BJ (cell line): ENCODE results near the gene FBXO31. TPM values are rescaled to one million over a fixed set of nuclear protein-coding genes. Genes with fewer than 3 reads are reported as not detected.

Experiments used
- CTCF ChIA-PET: fragments of 350-600 bp; formaldehyde crosslinking; extraction: SDS; loops from one replicate; lab custom pipeline; 2021; ENCODE audit warnings: antibody characterized with exemption, inconsistent platforms; lab: Yijun Ruan, JAX
- POLR2A ChIA-PET: fragments of 300-600 bp; sonication (Branson Sonifier 250); formaldehyde crosslinking; extraction: SDS; loops from one replicate; lab custom pipeline; 2021; ENCODE audit warnings: antibody characterized with exemption; lab: Charles Lee
- DNase-seq: peaks from one replicate; pipeline ENCODE4 v3.0.0-alpha.2; 2011; ENCODE audit warnings: low read depth
- H3K27me3 ChIP-seq: 2 replicates; pipeline ENCODE4 v1.6.0; 2011; ENCODE audit warnings: low read length; ENCODE audit not compliant: control insufficient read depth, insufficient read depth
- H3K36me3 ChIP-seq: 2 replicates; pipeline ENCODE4 v1.5.1; 2011; ENCODE audit warnings: low read length; ENCODE audit not compliant: control insufficient read depth, insufficient read depth
- H3K4me3 ChIP-seq: 2 replicates; pipeline ENCODE4 v1.5.1; 2011; ENCODE audit warnings: low read depth, mild to moderate bottlenecking, control low read depth, low read length
- CTCF ChIP-seq: IDR thresholded peaks from 2 replicates; pipeline ENCODE4 v1.5.1; 2011; ENCODE audit warnings: low read depth, mild to moderate bottlenecking, control low read depth, inconsistent platforms, low read length, moderate library complexity; ENCODE audit not compliant: insufficient read depth
- polyA plus RNA-seq: library from polyadenylated mRNA; depleted of rRNA; stranded (reverse); fragments of >200 nt; gene quantifications from 2 replicates; pipeline ENCODE4 v1.2.3, GENCODE V29; 2011

Gene FBXO31
- polyA plus RNA-seq, 1 experiment: 24.8 TPM

GRCh38 chr16:87420026-87421002 is 36.7 kb upstream of the FBXO31 start:
- Histone ChIP-seq H3K27me3 (no peaks in the 10 kb centered on the region), H3K4me3 (no peak overlapping the region), H3K36me3 (peaks cover 10% of the 10 kb centered on the region)
- DNase-seq: no peak
- ChIA-PET CTCF (interaction anchor here (0.8 to 4.3 kb wide), 4 partner anchors 9 to 216 kb away, joined by 3 to 12 read pairs (median 4); no protein-coding TSS in a partner anchor), POLR2A (no interaction called here)
- TF ChIP-seq CTCF: no peak

- H3K4me3 ChIP-seq: no peak overlapping the region
- no peak for DNase-seq
- CTCF ChIA-PET: interaction anchor here (1.7 to 4.3 kb wide), 2 partner anchors 34 to 218 kb away, joined by 3 to 12 read pairs; no protein-coding TSS in a partner anchor
- H3K36me3 ChIP-seq: peaks cover 10% of the 10 kb centered on the region
- POLR2A ChIA-PET: no interaction called here
- H3K27me3 ChIP-seq: no peaks in the 10 kb centered on the region
- TF ChIP-seq CTCF: no peak
These were observed 35.1 kb upstream of the FBXO31 start for GRCh38 chr16:87418644-87419043.

GRCh38 chr16:87418216-87418615 is 34.6 kb upstream of the FBXO31 start:
- Histone ChIP-seq H3K36me3 (peaks cover 9% of the 10 kb centered on the region), H3K4me3 (no peak overlapping the region), H3K27me3 (no peaks in the 10 kb centered on the region)
- DNase-seq: no peak
- ChIA-PET CTCF (interaction anchor here (0.6 to 4.6 kb wide), 4 partner anchors 17 to 218 kb away, joined by 3 to 66 read pairs (median 4); no protein-coding TSS in a partner anchor), POLR2A (no interaction called here)
- no peak for TF ChIP-seq CTCF

DNA sequence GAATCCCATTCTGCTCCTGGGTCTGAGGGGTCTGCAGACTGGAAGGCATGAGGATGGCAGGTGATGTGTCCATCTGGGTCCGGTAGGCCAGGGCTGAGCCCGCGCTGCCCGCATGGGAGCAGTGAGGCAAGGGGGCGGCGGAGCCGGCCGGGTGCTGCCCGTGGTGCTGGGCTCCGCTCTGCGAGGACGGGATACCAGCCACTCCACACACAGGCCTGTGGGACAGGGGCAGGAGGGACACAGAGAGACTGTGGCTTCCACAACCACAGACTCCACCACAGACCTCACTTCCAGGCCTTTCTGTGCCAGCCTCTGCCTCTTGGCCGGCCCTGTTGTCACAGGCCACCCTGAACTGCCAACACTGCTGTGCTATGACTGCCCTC is 33.9 kb upstream of the FBXO31 start:
- TF ChIP-seq CTCF: no peak
- Histone ChIP-seq H3K4me3 (no peak overlapping the region), H3K36me3 (peaks cover 7% of the 10 kb centered on the region), H3K27me3 (no peaks in the 10 kb centered on the region)
- no peak for DNase-seq
- CTCF ChIA-PET: interaction anchor here (0.6 to 4.6 kb wide), 23 partner anchors 10 to 352 kb away, joined by 3 to 66 read pairs (median 4); no protein-coding TSS in a partner anchor
- POLR2A ChIA-PET: no interaction called here
